C4-2B (cell line): ENCODE measurements around the gene ZC3H7B.
A peak's percentile ranks its signal among the peaks of the same experiment; 100 is the strongest.

ENCODE experiments used
- H3K27ac ChIP-seq: fragments of 450-650 bp; 2 replicates; pipeline ENCODE4 v1.5.1; 2017
- CTCF ChIP-seq: fragments of 450-650 bp; conservative IDR thresholded peaks from 2 replicates; pipeline ENCODE4 v1.5.1; 2017; ENCODE audit warnings: mild to moderate bottlenecking
- ZFX ChIP-seq: fragments of 450-650 bp; IDR thresholded peaks from 2 replicates; pipeline ENCODE4 v1.6.1; 2017

Gene ZC3H7B

GRCh38 chr22:41314821-41315220 is 13.5 kb downstream of the ZC3H7B start:
- H3K27ac ChIP-seq: peak overlapping the region; percentile 41

GRCh38 chr22:41315586-41315985 is 14.3 kb downstream of the ZC3H7B start:
- H3K27ac ChIP-seq: peak overlapping the region; percentile 24
- TF ChIP-seq ZFX (no peak), CTCF (no peak)

More at GRCh38 chr22:41314821-41315220, 13.5 kb downstream of the ZC3H7B start:
- TF ChIP-seq ZFX: no peak
- TF ChIP-seq CTCF: no peak

- no peak for TF ChIP-seq ZFX
- no peak for TF ChIP-seq CTCF
These were observed 19.3 kb downstream of the ZC3H7B start for GRCh38 chr22:41320416-41321240.

GRCh38 chr22:41324821-41325528 is 23.6 kb downstream of the ZC3H7B start:
- TF ChIP-seq ZFX (no peak), CTCF (no peak)

More at GRCh38 chr22:41320416-41321240, 19.3 kb downstream of the ZC3H7B start:
- H3K27ac ChIP-seq: no peak overlapping the region

GRCh38 chr22:41327124-41327523 is 25.8 kb downstream of the ZC3H7B start:
- H3K27ac ChIP-seq: no peak overlapping the region
- TF ChIP-seq ZFX: no peak
- no peak for TF ChIP-seq CTCF

More at GRCh38 chr22:41324821-41325528, 23.6 kb downstream of the ZC3H7B start:
- no peak overlapping the region for H3K27ac ChIP-seq

- H3K27ac ChIP-seq: no peak overlapping the region
- no peak for TF ChIP-seq CTCF
- TF ChIP-seq ZFX: no peak
These were observed 28.8 kb downstream of the ZC3H7B start for GRCh38 chr22:41330169-41330568.

- TF ChIP-seq CTCF (no peak), ZFX (no peak)
- H3K27ac ChIP-seq: no peak overlapping the region
These were observed 31.1 kb downstream of the ZC3H7B start for GRCh38 chr22:41332217-41332939.
